GM18951 (cell line): ENCODE measurements around the gene KATNA1.

Experiments used
- POLR2A ChIP-seq: IDR thresholded peaks from 4 replicates; pipeline ENCODE4 v1.6.1; 2011; ENCODE audit warnings: mild to moderate bottlenecking; ENCODE audit not compliant: insufficient read length, insufficient read depth; ENCODE audit errors: extremely low read depth
- in situ Hi-C: fragments of 300-500 bp; cut with MboI; formaldehyde crosslinking; loops from one replicate; pipeline ENCODE4 v1.12.0; 2022; ENCODE audit warnings: low sequenced_read_pairs, mixed read lengths, inconsistent platforms; ENCODE audit not compliant: unreplicated experiment

KATNA1 gene

GRCh38 chr6:149646599-149646998 is 1.9 kb downstream of the KATNA1 start:
- in situ Hi-C loops = no loop called here
- no peak for TF ChIP-seq POLR2A

GRCh38 chr6:149642829-149643580 is 5.5 kb downstream of the KATNA1 start:
- in situ Hi-C loops = no loop called here
- TF ChIP-seq POLR2A = no peak

- in situ Hi-C loops = no loop called here
- no peak for TF ChIP-seq POLR2A
Measured at GRCh38 chr6:149636124-149636523, 12.4 kb downstream of the KATNA1 start.

GRCh38 chr6:149634315-149634714 is 14.2 kb downstream of the KATNA1 start:
- in situ Hi-C loops = no loop called here
- no peak for TF ChIP-seq POLR2A

GRCh38 chr6:149628875-149629510 is 19.5 kb downstream of the KATNA1 start:
- in situ Hi-C loops = no loop called here
- TF ChIP-seq POLR2A = no peak

GRCh38 chr6:149627672-149628071 is 20.8 kb downstream of the KATNA1 start:
- in situ Hi-C loops = no loop called here
- TF ChIP-seq POLR2A = no peak

- no peak for TF ChIP-seq POLR2A
- in situ Hi-C loops = no loop called here
Measured at GRCh38 chr6:149615805-149616204, 32.7 kb downstream of the KATNA1 start.

- in situ Hi-C loops = no loop called here
- TF ChIP-seq POLR2A = no peak
Measured at GRCh38 chr6:149614337-149614736, 34.2 kb downstream of the KATNA1 start.

- in situ Hi-C loops = no loop called here
- no peak for TF ChIP-seq POLR2A
Measured at GRCh38 chr6:149608381-149608982, 40.0 kb downstream of the KATNA1 start.

GRCh38 chr6:149600508-149600907 is 48.0 kb downstream of the KATNA1 start:
- no peak for TF ChIP-seq POLR2A
- in situ Hi-C loops = no loop called here

GRCh38 chr6:149593408-149593807 is 55.1 kb downstream of the KATNA1 start:
- no peak for TF ChIP-seq POLR2A
- in situ Hi-C loops = no loop called here

- in situ Hi-C loops = no loop called here
- TF ChIP-seq POLR2A = no peak
Measured at GRCh38 chr6:149592983-149593382, 55.5 kb downstream of the KATNA1 start.

GRCh38 chr6:149586149-149586548 is 62.4 kb downstream of the KATNA1 start:
- in situ Hi-C loops = no loop called here
- no peak for TF ChIP-seq POLR2A

- no peak for TF ChIP-seq POLR2A
- in situ Hi-C loops = no loop called here
Measured at GRCh38 chr6:149581349-149581748, 67.2 kb downstream of the KATNA1 start.

- in situ Hi-C loops = no loop called here
- no peak for TF ChIP-seq POLR2A
Measured at GRCh38 chr6:149580880-149581279, 67.6 kb downstream of the KATNA1 start.
